ENCODE data around the gene AKAP6.

Gene AKAP6

GRCh38 chr14:32661216-32661615 is 332.1 kb downstream of the AKAP6 start:
- DNase-seq (ENCODE audit: low read depth in 2 of 2, low spot score in 1 of 2): no peak

GRCh38 chr14:32662211-32662610 is 333.1 kb downstream of the AKAP6 start:
- no peak for DNase-seq (ENCODE audit: low read depth in 2 of 2, low spot score in 1 of 2)

DNA sequence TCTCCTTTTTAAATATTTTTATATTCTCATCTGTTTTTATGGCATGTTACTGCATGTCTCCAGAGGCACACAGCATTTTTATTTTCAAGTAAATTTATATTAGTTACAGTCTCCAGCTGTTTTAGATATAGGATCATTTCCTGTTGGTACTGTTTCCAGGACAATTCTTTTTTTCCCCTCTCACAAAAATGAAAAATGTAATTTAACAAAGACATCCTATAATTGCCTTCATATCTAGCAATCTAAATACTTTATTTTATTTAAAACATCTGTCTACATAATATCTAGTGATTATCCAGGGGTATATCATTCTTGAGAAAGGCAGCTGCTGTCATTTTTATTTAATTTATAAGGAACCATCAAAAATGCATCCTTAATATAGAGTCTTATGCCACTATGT is 337.2 kb downstream of the AKAP6 start:
- no peak for DNase-seq (ENCODE audit: low read depth in 2 of 2, low spot score in 1 of 2)

- no peak for DNase-seq (ENCODE audit: low read depth in 2 of 2, low spot score in 1 of 2)
Measured at GRCh38 chr14:32667287-32667686, 338.2 kb downstream of the AKAP6 start.

DNA sequence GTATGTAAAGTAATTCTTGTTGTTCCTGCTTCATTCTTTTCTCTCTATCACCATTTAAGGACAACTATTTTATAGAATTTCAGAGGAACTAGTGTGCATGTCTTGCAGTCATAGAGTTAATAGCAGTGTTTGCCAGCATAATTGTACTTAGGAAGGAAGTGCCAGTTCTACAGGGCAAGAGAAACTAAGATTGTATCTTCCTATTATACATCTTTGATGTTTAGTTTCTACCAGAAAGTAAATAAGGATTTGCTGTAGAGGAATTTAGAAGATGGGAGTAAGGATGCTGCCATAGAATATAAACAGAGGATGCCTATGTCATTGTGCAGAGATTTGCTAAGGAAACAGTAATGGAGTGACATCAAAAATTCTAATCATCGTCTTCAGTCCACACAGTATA is 338.7 kb downstream of the AKAP6 start:
- DNase-seq (ENCODE audit: low read depth in 2 of 2, low spot score in 1 of 2): no peak

GRCh38 chr14:32669391-32669790 is 340.3 kb downstream of the AKAP6 start:
- DNase-seq (ENCODE audit: low read depth in 2 of 2, low spot score in 1 of 2): no peak

- no peak for DNase-seq (ENCODE audit: low read depth in 2 of 2, low spot score in 1 of 2)
Measured at GRCh38 chr14:32675433-32675832, 346.3 kb downstream of the AKAP6 start.

DNA sequence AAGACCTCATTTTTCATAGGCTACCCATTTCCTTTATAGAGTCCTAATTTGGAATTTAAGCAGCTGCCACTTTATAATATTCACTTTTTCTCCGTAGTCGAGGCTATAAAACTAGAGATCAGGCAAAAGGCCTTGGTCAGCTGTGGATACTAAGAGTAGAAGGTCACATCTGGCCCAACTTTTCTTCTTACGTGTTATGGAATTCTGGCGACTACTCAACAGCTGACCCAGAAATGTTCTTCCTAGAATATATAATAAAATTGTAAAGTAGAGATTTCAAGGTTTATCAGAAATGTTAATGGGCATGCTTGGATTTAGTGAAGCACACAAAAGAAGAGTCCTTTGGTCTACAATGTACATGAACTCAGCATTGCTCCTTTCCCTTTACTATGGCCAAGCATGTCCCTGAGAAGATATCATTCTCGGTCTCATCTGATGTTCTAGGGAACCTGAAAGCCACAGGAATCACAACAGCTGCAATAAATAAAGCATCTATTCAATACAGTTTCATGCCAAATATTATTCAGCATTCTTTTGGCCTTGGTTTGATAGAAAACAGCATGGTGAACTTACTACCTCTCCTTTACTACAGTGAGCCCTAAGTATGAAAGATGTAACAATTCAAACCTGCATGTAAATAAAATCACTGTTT is 348.2 kb downstream of the AKAP6 start:
- DNase-seq (ENCODE audit: low read depth in 2 of 2, low spot score in 1 of 2): no peak

DNA sequence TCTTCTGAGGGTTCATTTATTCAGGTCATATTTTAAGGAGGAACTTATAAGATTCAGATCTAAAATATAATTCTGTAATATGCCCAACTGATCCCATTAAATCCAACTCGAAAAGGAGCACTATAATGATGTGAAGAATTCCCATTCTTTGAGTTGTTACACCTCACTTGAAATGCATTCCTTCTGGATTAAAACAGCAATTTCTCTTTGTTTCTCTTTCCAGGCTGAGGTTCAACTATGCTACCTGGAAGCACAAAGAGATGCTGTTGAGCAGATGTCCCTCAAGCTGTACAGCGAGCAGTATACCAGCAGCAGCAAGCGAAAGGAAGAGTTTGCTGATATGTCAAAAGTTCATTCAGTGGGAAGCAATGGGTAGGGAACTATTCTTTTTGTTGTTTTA is 349.0 kb downstream of the AKAP6 start:
- DNase-seq (ENCODE audit: low read depth in 2 of 2, low spot score in 1 of 2): no peak

GRCh38 chr14:32679927-32680612 is 351.0 kb downstream of the AKAP6 start:
- no peak for DNase-seq (ENCODE audit: low read depth in 2 of 2, low spot score in 1 of 2)

DNA sequence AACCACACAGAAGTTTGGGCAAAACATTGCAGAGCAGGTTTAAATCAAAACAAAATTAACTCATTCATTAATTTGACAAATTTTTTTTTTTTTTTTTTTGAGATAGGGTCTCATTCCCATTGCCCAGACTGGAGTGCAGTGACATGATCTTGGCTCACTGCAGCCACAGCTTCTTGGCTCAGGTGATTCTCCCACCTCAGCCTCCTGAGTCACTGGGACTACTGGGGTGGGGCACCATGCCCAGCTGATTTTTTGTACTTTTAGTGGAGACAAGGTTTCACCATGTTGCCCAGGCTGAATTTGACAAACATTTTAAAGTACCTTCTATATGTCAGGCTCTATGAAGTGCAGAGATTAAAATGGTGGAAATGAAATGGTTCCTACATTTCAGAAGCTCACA is 352.5 kb downstream of the AKAP6 start:
- no peak for DNase-seq (ENCODE audit: low read depth in 2 of 2, low spot score in 1 of 2)

DNA sequence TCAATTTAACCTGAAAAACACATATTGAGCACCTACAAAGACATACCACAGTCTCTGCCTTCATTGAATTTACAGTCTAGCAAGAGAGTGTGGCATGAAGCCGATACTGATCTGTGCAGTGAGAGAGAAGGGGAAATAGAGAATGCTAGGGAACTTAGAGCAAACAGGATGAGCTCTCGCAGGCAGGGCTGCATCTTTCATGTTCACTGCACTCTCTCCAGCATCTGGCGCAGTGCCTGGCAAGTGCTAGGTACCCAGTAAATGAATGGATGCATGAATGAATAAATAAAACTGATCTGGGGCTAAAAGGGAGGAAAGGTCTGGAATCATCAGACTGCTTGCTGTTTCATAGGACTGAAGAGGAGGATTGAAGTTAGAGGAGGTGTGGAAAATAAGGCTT is 353.1 kb downstream of the AKAP6 start:
- no peak for DNase-seq (ENCODE audit: low read depth in 2 of 2, low spot score in 1 of 2)

DNA sequence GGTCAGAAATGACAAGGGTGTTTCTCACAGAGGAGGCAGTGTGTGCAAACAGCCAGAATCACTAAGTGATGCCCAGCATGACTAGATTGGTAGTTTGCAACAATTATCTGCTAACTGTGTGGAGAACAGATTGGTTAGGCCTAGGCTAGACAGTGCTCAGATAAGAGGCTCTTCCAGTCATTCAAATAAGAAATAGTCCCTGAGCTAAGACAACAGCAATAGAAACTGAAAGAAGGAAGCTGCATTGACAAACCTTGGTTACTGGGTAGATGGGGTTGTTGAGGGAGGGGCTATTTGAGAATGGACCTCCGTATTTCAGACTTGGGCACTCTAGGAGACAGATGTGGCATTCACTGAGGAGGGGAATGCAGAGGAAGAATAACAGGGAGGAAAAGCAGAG is 354.6 kb downstream of the AKAP6 start:
- no peak for DNase-seq (ENCODE audit: low read depth in 2 of 2, low spot score in 1 of 2)

- no peak for DNase-seq (ENCODE audit: low read depth in 2 of 2, low spot score in 1 of 2)
Measured at GRCh38 chr14:32688941-32689340, 359.8 kb downstream of the AKAP6 start.

GRCh38 chr14:32692441-32692840 is 363.3 kb downstream of the AKAP6 start:
- no peak for DNase-seq (ENCODE audit: low read depth in 2 of 2, low spot score in 1 of 2)

DNA sequence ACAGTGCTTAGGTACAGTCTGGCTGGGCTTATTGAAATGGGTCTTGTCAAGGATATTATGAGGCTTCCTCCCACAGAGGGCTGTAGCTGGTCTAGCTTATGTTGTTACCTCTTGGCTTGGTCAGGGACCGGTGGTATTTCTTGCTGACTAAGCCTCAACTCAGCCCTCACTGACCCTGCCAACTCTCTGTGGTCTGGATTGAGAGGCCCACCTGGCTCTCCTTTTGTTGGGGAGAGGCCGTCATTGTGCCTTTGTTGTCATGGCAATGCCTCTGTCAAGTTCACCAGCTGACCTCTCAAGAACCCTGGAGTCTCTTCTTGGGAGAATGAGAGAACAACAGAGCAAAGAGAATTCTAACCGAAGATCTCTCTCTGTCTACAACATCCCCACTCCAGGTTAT is 364.0 kb downstream of the AKAP6 start:
- DNase-seq (ENCODE audit: low read depth in 2 of 2, low spot score in 1 of 2): no peak

GRCh38 chr14:32694795-32695449 is 365.8 kb downstream of the AKAP6 start:
- DNase-seq (ENCODE audit: low read depth in 2 of 2, low spot score in 1 of 2): no peak

DNA sequence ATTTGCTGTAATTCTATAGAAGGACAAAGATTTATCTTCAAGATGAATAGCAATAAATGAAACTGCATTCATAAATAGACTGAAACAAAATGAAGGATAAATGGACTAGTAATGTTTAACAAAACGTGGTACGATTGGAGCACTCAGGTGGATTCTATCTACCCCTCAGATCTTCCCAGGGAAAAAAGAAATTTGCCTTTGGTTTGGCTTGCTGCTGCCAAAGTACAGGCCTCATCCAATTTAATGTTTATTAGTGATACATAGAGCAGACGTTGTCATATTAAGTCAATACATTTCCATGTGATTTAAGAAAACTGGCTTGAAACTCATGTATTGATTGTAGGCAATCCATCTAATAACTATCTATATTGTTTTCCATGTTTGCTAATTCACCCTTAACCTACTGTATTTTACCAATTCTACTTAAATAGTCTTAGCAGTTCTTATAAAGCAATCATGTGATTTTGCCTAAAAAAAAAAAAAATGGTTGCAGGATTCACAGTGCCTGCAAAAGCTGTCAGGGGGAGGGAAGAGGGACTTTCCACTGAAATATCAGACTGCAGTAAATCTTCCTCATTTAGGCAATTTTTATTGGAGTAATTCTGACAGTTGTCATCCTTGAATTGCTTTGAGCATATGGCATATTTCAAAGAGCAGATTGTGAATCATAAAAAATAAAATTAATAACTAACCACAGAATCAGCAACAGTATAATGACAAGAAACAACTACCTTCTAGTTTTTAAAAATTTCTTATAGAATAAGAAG is 367.4 kb downstream of the AKAP6 start:
- DNase-seq (ENCODE audit: low read depth in 2 of 2, low spot score in 1 of 2): no peak

GRCh38 chr14:32697114-32697513 is 368.0 kb downstream of the AKAP6 start:
- DNase-seq (ENCODE audit: low read depth in 2 of 2, low spot score in 1 of 2): no peak

- no peak for DNase-seq (ENCODE audit: low read depth in 2 of 2, low spot score in 1 of 2)
Measured at GRCh38 chr14:32697704-32698103, 368.6 kb downstream of the AKAP6 start.

- DNase-seq (ENCODE audit: low read depth in 2 of 2, low spot score in 1 of 2): no peak
Measured at GRCh38 chr14:32698831-32699230, 369.7 kb downstream of the AKAP6 start.

DNA sequence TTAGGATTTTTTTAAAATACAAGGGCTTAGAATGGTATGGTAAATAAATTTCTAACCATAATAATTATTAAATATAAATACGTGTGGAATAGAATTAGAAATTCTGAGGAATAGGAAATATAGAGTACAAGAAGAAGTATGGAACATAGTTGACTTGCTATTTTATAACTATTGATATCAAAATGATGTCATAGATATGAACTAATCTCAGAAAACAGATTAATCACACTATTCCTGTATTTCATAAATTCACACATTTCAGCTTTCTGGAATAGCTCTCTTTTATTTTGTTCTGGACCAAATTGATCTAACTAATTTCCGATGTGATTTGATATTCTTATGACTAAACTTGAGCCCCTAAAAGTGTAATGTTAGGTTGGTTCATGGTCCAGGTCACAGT is 372.4 kb downstream of the AKAP6 start:
- no peak for DNase-seq (ENCODE audit: low read depth in 2 of 2, low spot score in 1 of 2)
